NCI-H748 (cell line): ENCODE results near the gene DNAJB1.

Experiments
- DNase-seq: peaks from one replicate; lab custom pipeline; 2025; ENCODE audit not compliant: unreplicated experiment; lab: John Stamatoyannopoulos, UW

Gene DNAJB1

DNA sequence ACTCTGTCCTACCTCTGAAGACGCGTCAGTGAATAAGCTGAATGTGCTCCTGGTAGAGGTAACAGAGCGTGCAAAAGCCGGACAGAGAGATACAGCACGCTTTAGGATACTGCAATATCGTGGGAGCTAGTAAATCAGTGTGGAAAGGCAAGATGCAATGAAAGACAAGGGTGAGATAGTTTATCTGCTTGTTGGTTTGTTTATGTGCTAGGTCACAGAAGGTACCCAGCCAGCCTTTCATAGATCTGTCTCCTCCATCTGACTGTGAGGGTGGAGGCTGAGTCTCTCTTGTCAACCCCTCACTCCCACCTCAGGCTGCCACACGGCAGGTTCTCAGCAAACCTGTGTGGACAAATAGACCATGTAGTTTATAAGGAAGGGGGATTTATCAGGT, 21.4 kb downstream of the DNAJB1 start:
- DNase-seq: no peak

DNA sequence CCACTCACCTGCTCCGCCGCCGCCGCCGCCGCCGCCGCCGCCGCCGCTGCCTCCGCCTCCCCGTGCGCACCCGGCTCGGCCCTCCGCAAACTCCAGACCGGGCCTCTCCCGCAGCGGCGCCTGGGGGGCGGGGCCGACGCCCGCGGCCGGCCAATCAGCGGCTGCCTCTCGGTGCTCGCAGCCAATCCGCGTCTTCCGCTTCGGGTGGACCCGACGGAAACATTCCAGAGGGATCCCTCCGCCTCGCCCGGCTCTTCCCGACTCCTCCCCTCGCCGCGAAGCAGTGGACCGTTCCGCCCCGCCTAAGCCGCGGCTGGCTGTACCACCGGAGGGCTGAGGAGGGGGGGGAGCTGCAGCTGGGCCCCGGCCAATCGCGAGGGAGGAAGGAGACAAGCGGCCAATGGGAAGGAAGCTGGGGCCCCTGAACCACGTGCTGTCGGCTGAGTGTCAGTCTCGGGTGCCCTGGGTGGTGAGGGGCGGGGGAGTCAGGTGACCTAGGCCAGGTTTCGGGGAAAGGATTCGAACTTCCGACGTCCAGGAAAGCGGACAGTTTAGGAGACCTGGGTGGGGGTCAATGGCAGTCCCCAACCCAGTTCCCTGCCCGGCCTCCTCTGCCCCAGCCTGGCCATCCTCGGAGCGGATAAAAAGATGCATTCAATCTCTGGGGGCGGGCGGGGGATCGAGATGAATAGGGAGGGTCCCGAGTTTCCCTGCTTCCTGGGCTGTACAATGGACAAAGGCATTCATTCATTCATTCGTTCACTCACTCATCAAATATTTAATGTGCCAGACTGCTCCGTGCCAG, 22.0 kb downstream of the DNAJB1 start, which contains the start of gene GIPC1:
GIPC1 (minus strand) TSS at position 99 of the 805 bp plus-strand sequence. CDS start 13,151 bp downstream, outside the sequence.
- peak; percentile 96 for DNase-seq

DNA sequence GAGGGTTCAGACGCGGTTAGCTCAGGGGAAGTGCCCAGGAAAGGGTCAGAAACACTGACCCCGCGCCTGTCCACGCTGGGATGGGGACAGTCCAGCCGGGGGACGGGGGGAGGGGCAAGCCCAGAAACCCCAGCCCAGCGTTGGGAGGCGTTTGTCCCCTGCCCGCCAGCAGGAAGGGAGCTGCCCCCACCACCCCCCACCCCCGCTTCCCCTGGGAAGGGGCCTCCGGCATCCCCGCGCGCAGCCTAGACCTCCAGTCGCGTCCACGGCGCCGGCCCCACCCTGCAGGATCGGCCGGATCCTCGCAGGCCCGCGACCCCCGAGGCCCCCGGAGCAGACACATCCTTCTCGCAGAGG, 22.5 kb downstream of the DNAJB1 start:
- peak; percentile 30 for DNase-seq

DNA sequence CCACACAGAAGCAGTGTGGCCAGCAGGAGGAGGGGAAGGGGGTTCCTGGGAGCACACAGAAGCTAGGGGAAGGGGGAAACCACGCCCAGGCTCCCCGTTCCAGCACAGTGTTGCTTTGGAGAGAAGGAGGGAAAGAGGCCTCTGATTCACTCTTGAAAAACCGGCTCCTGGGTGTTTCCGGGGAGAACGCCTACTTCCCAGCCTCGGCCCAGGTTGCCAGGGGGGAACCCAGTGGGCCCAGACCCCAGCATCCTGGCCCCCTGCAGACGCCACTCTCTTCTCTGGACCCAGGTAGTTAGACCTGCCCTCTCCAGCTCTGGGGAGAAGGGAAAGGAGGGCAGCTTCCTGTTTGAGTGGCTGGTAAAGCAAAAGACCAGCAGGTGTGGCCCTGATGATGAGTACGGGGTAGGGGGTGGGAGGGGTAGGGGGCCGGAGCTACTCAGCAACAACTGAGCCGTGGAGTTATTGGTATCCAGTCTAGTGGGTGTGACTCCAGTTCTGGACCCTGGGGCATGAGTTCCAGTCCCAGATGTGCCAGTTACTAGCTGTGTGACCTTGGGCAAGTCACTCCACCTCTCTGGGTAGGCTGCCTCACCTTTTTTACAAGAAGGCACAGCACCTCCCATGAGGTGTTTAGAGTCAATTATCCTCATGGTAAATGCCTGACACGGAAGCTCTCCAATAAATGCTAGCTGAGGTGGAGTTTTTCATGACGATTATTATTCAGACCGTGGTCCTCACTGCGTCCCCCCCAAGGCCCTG, 23.1 kb downstream of the DNAJB1 start:
- no peak for DNase-seq

DNA sequence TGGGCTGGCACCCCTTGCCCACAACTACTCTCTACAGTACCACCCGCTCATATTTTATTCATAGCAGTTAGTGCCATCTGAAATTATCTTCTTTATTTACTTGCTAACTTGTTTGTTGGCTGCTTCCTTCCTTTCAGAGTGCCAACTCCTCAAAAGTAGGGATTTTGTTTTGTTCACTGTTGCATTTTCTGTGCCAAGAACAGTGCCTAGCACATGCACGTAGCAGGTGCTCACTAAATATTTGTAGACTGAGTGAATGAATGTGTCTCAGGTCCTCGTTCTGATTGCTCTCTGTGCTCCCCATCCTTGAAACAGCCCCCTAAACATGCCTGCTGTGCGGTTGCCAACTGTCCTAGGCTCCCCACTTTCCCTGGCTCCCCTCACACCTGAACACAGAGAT, 23.8 kb downstream of the DNAJB1 start:
- no peak for DNase-seq

DNA sequence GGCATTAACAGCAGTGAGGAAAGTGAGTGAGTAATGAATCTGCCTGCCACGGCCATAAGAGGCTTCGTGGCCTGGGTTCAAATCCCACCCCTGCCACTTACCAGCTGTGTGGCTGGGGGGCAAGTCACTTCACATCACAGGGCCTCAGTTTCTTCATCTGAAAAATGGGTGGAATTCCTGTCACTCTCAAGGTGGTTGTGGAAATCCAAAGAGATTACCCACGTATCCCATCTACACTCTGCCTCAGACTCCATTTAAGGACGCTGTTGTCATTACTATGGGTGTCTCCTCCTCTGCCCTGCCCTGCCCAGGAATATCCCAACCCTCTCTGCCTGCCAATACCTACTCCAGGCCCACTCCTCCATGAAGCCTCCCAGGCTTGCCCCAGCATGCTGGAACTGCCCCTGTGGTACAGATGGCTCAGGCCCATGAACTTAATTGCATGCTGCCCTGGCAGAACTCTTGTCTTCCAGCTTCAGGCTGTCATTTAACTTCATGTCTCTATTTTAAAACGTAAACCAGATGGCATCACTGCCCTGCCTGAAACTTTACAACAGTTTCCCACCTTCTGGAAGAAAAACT, 25.4 kb downstream of the DNAJB1 start:
- no peak for DNase-seq

DNA sequence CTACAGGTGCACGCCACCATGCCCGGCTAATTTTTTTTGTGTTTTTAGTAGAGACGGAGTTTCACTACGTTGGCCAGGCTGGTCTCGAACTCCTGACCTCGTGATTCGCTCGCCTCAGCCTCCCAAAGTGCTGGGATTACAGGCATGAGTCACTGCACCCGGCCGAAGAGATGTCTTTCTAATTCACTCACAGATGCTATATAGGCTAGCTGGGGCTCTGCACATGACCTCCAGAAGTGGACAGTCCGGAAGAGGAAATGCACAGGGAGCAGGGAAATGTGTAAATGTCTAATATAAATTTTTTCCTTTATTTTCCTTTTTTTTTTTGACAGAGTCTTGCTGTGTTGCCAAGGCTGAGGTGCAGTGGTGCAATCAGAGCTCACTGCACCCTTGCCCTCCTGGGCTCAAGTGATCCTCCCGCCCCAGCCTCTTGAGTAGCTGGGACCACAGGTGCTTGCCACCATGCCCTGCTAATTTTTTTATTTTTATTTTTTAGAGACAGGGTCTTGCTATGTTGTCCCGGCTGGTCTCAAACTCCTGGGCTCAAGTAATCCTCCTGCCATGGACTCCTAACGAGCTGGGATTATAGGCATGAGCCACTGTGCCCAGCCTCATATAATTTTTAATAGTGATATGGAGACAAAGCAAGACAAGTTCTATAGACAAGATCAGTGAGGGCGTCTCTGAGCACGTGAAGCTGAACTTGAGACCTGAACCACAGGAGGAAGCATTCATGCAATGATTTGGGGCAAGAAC, 30.6 kb downstream of the DNAJB1 start:
- DNase-seq: no peak

DNA sequence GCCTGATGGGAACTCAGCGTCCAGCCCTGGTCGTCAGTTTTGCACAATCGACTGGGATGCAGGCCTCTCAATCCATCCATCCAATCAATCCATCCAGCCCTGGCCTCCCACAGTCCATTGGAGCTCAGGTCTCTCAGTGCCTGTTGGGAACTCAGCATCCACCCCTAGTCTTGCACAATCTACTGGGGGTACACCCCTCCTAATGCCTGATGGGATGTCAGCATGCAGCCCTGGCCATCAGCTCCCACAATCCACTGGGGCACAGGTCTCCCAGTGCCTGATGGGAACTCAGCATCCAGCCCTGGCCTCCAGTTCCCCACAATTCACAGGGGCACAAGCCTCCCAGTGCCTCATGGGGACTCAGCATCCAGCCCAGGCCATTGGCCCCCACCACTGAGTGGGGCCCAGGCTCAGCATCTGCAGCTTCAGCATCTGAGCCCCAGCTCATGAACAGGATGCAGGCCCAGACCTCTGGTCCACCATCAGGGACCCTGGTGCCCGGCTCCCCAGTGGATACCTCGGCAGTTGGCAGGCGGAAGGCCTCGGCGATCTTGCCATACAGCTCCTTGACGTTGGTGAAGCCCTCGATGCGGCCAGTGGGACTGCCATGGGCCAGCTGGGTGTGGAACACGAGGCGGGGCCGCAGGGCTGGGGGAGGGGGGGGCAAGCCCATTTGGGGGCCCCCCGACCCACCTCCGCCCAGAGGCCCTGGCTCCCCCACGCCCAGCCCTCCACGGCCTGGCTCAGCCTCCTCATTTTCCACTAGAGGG, 35.8 kb downstream of the DNAJB1 start:
- DNase-seq: no peak

DNA sequence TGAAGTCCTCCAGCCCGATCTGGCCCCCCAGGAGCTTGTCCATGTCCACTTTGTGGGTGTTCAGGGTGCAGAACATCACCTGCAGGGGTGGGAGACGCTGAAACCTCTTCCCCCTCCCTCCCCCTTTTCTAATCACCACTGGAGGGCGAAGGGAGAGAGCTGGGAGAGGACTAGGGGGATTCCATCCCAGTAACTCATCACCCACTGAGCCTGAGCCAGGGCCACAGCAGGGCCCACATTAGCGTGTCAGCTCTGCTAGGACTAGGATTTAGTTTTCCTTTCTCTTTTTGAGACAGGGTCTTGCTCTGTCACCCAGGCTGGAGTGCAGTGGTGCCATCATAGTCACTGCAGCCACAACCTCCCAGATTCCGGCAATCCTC, 37.5 kb downstream of the DNAJB1 start:
- DNase-seq: no peak

DNA sequence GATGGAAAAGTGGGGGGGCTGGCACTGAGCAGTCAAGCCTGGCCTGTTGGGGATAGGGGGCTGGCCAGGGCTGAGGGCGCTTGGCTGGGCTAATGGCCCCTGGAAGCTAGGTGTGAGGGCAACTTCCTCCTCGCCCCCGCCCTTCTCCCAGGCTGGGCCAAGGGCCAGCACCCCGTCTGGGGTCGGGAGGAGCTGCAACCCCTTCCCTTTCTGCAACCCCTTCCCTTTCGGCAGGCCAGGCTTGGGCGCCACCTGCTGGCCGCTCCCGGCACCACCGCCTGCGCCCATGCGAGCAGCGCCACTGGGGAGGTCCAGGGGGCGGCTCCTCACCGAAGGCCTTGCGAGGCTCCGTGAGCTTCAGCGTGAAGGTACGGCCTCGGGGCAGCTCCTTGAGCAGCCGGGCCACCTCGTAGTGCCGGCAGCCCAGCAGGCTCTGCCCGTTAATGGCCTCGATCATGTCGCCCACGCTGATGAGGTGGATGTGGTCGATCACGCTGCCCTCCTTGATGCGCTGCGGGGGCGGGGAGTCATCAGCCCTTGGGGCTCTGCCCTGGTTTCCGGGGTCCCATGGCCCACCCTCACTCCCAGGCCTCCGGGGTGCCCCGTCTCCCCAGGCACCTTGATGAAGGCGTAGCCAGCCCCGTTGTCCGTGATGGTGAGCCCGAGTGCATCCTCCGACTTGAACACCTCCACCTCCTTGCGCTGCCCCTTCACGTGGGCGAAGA, 38.1 kb downstream of the DNAJB1 start:
- peak; percentile 18 for DNase-seq

DNA sequence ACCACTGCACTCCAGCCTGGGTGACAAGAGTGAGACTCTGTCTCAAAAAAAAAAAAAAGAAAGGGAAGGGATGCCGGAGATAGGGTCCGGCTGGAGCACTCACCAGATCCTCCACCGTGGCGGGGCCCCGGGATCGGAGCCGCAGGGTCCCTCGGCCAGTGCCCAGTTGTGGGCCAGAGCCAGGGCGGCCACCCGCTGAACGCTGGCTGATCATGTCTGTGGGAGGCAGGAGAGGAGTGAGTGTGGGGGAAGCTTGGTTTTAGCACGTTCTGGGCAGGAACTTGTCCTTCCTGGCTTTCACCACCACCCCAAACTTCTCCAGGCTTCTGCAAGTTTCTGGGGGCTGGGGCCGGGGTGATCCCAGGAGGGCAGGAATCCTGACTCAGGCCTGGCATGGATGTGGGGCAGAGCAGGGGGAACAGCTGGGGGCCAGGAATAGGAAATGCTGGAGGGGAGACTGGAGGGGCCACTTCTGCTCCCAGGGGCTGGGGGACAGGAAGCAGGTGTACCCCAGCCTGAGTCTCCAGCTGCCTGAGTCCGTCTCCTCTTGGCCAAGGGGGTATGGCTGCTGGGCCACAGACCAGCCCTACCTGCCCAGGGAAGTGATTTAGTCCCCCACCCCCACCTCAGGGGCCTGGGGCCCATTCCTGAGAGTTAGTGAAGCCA, 38.8 kb downstream of the DNAJB1 start:
- no peak for DNase-seq

DNA sequence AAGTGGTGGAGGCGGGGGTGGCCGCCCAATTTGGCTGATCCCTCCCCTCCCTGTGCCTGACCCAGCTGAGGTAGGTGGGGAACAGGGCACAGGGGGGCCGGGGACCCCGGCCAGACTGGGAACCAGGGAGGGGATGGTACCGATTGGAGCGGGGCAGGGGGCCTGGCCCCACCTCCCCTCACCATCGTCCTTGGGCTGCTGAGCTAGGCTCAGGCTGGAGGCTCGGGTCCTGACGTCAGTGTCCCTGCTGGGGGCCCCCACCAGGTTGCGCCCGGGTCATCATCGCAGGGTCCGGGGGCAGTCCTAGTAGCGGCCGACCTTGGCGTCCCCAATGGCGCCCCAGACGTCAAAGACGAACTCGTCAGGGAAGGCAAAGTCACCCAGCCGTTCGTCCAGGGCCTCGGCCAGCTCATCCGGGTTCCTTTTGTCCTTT, 40.1 kb downstream of the DNAJB1 start:
- DNase-seq: no peak

DNA sequence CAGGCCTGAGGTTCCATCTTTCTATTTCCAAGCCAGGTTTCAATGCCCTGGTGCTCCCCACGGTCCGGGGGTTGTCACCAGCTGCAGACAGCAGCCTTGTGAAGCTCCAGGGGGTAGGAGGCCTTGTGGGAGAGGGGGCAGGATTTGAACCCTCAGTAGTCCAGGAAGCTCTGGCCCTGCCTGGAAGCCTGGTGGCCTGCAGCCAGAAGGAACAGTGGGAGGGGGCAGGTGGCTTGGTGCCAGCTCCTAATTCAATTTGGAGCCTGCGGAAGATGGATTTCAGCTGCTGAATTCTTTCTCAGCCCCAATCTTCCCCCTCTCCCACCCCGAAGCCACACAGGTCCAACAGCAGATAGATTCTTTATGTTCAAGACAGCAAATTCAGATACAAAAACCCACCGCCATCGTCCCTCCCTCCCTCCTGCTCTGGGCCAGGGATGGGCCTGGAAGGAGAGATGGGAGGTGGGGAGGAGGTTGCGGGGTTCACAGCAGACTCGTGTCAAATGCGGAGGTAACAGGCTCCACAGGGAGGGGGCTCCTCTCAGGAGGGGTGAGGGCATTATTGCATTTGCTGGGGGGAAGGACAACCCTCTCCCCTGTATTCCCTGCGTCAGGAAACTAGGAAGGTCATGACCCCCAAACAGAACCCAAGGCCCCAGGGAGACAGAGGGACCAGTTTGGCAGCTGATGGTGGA, 40.6 kb downstream of the DNAJB1 start:
- no peak for DNase-seq

DNA sequence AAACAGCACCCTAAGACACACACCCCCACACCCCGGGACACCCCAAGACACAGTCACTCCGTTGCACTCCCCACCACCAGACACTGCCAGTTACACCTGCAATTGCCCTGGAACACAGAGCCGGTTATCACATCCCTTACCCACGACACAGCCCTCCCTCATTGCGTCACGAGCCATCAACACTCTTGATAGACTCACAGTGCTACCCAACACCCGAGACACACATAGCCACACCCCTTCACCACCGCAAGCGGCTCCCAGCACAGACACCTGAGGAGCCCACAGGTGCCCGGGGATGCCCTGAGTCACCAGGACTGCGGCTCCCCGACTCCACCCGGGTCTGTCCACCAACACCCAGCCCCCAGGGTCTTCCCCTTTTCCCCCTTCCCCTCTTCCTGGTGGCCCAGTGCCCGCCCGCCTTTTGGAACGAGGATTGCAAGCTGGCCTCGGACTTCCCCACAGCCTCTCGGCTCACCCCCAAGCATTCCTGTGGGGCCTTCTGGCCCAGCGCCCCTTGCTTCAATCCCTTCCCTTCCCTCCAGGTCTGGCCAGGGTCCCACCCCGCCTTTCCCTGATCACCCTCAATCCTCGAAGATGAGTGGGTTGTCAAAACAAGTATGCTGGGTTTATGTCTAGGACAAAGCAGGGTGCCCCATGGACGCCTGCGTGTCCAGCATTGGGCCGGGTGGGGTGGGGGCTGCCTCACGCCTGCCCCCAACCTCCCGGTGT, 41.4 kb downstream of the DNAJB1 start:
- DNase-seq: peak; percentile 6

DNA sequence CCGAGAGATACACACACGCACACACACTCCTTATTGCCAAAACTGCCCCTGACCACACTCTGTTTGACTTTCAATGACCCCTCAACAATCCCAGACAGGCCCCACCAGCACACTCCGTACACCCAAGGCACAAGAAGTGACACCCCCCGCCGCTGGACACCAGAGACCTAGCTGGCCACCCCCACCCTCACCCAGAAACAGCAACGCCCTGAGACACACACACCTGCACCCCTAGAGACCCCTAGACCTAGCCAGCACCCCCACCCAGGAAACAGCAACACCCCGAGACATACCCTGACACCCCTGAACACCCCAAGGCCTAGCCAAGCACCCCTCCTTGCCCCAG, 41.9 kb downstream of the DNAJB1 start:
- no peak for DNase-seq

DNA sequence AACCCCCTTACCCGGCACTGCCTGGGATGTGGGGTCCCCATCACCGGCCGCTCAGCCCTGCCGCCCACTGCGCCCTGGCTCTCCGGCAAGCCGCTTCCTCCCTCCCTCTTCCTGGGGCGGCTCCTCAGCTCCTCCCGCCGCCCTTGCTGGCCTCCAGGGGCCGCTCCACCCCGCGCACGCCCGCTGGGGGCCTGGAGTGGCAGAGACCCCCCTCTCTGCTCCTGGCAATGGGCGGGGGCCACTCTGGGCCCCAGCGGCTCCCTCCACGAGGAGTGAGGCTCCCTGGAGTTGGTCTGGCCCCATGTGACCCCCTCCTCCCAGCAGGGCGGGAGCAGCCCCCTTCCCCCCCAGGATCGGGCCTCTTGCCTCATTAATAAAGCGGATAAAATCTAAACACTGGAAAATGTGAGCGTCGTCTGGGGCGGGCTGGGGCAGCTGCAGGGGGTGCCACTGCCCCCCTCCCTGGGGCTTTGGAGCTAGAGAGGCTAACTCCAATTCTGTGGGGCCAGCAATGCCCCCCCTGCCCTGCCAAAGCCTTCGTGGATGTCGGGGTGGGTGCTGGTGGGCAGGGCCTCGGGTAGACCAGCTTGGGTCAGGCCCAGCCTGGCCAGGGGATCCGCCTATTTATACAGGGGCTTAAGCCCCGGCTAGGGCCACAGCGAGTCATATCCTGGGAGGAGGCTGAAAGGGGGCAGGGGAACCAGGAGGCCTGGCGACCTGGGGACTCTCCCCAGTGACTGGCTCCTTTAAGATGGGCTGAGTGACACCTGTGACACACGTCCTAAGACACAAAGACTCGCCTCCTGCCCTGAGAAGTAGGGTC, 42.7 kb downstream of the DNAJB1 start, which contains the start of gene PTGER1:
PTGER1 (minus strand) TSS at position 104 of the 823 bp plus-strand sequence. CDS start 1,034 bp downstream, outside the sequence.
- DNase-seq: no peak

DNA sequence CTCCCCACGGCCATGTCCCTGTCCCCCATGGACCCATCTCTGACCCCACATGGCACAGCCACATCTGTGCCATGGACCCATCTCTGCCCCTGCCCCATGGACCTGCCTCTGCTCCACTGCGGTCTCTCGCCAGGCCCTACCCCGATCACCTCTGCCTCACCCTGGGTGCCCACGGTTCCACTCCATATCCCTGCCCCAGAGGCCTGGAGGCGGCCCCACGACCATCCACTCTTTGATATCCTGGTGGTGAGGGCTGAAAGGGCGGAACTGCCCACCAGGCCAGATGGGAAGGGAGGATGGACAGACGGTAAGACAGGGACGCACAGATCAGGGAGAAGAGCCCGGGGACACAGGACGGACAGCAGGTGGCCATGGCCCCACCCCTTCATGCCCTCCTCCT, 43.4 kb downstream of the DNAJB1 start:
- DNase-seq: no peak
